ENCODE results near the gene RAD51B. TPM values are rescaled to one million over a fixed set of nuclear protein-coding genes. Genes with fewer than 3 reads are reported as not detected.
A peak's percentile ranks its signal among the peaks of the same experiment; 100 is the strongest.

The RAD51B gene
- total and polyA plus RNA-seq, 9 of the 15 experiments (the other 6 are each of a cell fraction or from before 2014, with no cell fraction given) = 8.5 to 17.3 (median 11.3) TPM

DNA sequence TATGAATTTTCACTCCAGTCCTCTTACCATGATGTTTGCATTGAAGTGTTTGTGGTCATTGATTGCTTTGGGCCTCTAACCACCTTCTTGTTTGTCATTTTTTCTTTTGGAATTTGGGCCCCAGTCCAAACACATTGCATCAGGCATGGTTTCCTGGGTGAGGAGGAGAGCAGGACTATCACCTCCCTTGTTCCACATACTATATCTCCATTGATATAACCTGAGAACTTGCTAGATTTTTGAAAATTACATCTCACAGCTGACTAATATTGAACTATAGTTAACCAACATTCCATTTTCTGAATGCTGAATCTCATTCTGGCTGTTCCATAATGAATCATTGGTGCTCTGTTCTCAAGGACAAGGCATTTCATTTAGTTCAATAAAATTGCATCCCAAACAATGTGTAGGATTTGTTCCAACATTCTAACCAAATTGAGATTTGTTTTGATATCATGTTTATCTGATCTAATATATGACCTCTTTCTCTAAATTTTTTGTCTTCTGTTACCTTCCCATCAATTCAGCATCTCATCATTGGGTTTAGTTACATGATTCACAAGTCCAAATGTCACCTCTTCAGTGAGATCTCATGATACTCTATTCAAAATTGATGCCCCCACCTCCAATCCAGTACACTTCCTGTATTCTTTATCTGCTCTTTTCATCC, 644.3 kb downstream of the RAD51B start:
- H3K4me1 ChIP-seq (replicated peaks in 1 of 2; ENCODE audit: control insufficient read depth in 2 of 2, insufficient read depth in 2 of 2, low read length in 2 of 2) = no peaks in the 10 kb centered on the region; a peak in 4 of 5 replicates
- no peaks in the 10 kb centered on the region for H4K20me1 ChIP-seq (replicated peaks; ENCODE audit: control insufficient read depth, insufficient read depth, low read length)
- H2AFZ ChIP-seq (ENCODE audit: low read depth, low read length) = no peak overlapping the region
- no peak overlapping the region for H3K9ac ChIP-seq (ENCODE audit: insufficient read depth in 1 of 2, low read depth in 2 of 2, low read length in 2 of 2)
- no peaks in the 10 kb centered on the region for H3K79me2 ChIP-seq (ENCODE audit: control insufficient read depth, insufficient read depth, low read length)
- intact Hi-C loops (cut with micrococcal nuclease) (no loop called here), in situ Hi-C loops (cut with MboI) (no loop called here)
- BruUV-seq (replicated peaks) = no TSS peak
- ATAC-seq (no peak), FAIRE-seq (no peak), DNase-seq (ENCODE audit: extremely low read depth in 1 of 4, low spot score in 3 of 4) (no peak)
- H3K9me3 ChIP-seq (replicated peaks; ENCODE audit: control insufficient read depth, insufficient read depth, low read depth, low read length) = no peaks in the 10 kb centered on the region
- H3K4me3 ChIP-seq = no peak overlapping the region
- no peaks in the 10 kb centered on the region for H3K27me3 ChIP-seq (ENCODE audit: control insufficient read depth in 2 of 2, insufficient read depth in 2 of 2, low read length in 2 of 2)
- no peaks in the 10 kb centered on the region for H3K36me3 ChIP-seq (ENCODE audit: control insufficient read depth, insufficient read depth, low read length)
- ChIA-PET CTCF (ENCODE audit: low intra/inter-chr PET ratio) (no interaction called here), POLR2A (no interaction called here)
- H3K4me2 ChIP-seq (ENCODE audit: insufficient read depth, low read length) = no peak overlapping the region
- H3K9me1 ChIP-seq (ENCODE audit: control insufficient read depth, insufficient read depth, low read length) = no peaks in the 10 kb centered on the region
- no peak overlapping the region for H3K27ac ChIP-seq (ENCODE audit: extremely low read depth, low read depth, low read length)
- TF ChIP-seq, protein P1, sequence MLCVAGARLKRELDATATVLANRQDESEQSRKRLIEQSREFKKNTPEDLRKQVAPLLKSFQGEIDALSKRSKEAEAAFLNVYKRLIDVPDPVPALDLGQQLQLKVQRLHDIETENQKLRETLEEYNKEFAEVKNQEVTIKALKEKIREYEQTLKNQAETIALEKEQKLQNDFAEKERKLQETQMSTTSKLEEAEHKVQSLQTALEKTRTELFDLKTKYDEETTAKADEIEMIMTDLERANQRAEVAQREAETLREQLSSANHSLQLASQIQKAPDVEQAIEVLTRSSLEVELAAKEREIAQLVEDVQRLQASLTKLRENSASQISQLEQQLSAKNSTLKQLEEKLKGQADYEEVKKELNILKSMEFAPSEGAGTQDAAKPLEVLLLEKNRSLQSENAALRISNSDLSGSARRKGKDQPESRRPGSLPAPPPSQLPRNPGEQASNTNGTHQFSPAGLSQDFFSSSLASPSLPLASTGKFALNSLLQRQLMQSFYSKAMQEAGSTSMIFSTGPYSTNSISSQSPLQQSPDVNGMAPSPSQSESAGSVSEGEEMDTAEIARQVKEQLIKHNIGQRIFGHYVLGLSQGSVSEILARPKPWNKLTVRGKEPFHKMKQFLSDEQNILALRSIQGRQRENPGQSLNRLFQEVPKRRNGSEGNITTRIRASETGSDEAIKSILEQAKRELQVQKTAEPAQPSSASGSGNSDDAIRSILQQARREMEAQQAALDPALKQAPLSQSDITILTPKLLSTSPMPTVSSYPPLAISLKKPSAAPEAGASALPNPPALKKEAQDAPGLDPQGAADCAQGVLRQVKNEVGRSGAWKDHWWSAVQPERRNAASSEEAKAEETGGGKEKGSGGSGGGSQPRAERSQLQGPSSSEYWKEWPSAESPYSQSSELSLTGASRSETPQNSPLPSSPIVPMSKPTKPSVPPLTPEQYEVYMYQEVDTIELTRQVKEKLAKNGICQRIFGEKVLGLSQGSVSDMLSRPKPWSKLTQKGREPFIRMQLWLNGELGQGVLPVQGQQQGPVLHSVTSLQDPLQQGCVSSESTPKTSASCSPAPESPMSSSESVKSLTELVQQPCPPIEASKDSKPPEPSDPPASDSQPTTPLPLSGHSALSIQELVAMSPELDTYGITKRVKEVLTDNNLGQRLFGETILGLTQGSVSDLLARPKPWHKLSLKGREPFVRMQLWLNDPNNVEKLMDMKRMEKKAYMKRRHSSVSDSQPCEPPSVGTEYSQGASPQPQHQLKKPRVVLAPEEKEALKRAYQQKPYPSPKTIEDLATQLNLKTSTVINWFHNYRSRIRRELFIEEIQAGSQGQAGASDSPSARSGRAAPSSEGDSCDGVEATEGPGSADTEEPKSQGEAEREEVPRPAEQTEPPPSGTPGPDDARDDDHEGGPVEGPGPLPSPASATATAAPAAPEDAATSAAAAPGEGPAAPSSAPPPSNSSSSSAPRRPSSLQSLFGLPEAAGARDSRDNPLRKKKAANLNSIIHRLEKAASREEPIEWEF (CRISPR knock-in tag; IDR thresholded peaks at IDR 0.05) = no peak
- no peak for TF ChIP-seq ZFX (CRISPR knock-in tag; IDR thresholded peaks at IDR 0.05)
- TF ChIP-seq, protein P2, sequence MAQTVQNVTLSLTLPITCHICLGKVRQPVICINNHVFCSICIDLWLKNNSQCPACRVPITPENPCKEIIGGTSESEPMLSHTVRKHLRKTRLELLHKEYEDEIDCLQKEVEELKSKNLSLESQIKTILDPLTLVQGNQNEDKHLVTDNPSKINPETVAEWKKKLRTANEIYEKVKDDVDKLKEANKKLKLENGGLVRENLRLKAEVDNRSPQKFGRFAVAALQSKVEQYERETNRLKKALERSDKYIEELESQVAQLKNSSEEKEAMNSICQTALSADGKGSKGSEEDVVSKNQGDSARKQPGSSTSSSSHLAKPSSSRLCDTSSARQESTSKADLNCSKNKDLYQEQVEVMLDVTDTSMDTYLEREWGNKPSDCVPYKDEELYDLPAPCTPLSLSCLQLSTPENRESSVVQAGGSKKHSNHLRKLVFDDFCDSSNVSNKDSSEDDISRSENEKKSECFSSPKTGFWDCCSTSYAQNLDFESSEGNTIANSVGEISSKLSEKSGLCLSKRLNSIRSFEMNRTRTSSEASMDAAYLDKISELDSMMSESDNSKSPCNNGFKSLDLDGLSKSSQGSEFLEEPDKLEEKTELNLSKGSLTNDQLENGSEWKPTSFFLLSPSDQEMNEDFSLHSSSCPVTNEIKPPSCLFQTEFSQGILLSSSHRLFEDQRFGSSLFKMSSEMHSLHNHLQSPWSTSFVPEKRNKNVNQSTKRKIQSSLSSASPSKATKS (CRISPR knock-in tag; IDR thresholded peaks at IDR 0.05) = no peak
- no peak for TF ChIP-seq CEBPG (CRISPR knock-in tag; IDR thresholded peaks at IDR 0.05)
- TF ChIP-seq CEBPG (tag; conservative IDR thresholded peaks at IDR 0.05 in 1 of 2, IDR thresholded peaks at IDR 0.05 in 1 of 2) = peak in 1 of 2 experiments; percentile 42; a peak in 1 of 4 replicates
- TF ChIP-seq, protein P3, sequence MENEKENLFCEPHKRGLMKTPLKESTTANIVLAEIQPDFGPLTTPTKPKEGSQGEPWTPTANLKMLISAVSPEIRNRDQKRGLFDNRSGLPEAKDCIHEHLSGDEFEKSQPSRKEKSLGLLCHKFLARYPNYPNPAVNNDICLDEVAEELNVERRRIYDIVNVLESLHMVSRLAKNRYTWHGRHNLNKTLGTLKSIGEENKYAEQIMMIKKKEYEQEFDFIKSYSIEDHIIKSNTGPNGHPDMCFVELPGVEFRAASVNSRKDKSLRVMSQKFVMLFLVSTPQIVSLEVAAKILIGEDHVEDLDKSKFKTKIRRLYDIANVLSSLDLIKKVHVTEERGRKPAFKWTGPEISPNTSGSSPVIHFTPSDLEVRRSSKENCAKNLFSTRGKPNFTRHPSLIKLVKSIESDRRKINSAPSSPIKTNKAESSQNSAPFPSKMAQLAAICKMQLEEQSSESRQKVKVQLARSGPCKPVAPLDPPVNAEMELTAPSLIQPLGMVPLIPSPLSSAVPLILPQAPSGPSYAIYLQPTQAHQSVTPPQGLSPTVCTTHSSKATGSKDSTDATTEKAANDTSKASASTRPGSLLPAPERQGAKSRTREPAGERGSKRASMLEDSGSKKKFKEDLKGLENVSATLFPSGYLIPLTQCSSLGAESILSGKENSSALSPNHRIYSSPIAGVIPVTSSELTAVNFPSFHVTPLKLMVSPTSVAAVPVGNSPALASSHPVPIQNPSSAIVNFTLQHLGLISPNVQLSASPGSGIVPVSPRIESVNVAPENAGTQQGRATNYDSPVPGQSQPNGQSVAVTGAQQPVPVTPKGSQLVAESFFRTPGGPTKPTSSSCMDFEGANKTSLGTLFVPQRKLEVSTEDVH (IDR thresholded peaks at IDR 0.05; ENCODE audit: low read depth, partially characterized antibody) = no peak
- TF ChIP-seq, protein P4, sequence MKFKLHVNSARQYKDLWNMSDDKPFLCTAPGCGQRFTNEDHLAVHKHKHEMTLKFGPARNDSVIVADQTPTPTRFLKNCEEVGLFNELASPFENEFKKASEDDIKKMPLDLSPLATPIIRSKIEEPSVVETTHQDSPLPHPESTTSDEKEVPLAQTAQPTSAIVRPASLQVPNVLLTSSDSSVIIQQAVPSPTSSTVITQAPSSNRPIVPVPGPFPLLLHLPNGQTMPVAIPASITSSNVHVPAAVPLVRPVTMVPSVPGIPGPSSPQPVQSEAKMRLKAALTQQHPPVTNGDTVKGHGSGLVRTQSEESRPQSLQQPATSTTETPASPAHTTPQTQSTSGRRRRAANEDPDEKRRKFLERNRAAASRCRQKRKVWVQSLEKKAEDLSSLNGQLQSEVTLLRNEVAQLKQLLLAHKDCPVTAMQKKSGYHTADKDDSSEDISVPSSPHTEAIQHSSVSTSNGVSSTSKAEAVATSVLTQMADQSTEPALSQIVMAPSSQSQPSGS (CRISPR knock-in tag; IDR thresholded peaks at IDR 0.05) = no peak
- TF ChIP-seq ARID2 (IDR thresholded peaks at IDR 0.05) = no peak
- no peak for TF ChIP-seq ZKSCAN3 (CRISPR knock-in tag; IDR thresholded peaks at IDR 0.05)

Measured in K562 (cell line).